Stimulated activated CD4-positive, alpha-beta T cell treated with anti-CD3 and anti-CD28 coated beads, Interleukin-12 subunit alpha, Interleukin-12 subunit beta, amount 100 ng/mL, for 4 hours (primary cell): ENCODE results near the gene UEVLD.

ENCODE experiments used
- DNase-seq: peaks from one replicate; pipeline ENCODE4 v3.0.0-alpha.2; 2020

Gene UEVLD

DNA sequence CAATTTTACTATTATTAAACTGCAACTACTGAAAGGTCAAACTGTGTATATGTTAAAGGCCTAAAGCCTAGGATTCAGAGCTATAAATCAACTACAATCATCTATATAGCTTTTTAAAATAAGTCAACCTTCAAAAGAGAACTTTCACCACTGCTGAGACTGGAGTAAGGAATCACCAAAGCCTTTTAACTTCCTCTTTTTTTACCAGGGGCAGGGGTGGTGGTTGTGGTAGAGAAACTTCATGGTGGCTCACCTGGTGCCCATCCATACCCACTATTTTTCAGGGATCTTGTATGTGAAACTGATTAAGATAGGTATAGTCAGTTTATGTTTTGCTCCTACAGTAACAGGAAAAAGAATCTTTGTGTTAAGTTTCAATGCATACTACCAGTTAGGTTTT, 93.3 kb downstream of the UEVLD start:
- DNase-seq = no peak

DNA sequence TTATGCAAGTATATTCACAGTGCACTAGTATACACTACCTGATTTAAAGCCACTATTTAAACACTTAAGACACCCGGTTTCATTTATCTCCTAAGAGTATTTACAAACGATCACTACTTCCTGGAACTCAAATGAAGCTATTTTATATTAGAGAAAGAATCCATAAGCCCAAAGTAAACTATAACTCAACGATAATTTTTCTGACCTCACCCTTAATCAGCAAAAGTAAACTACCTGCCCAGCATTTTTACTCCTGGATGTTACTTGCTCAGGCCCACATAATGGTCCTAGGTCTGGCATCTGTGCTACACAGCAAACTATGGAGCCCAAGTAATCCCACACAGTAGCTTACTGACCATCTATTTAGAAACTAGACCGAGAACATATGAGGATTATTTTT, 95.2 kb downstream of the UEVLD start:
- DNase-seq = no peak

DNA sequence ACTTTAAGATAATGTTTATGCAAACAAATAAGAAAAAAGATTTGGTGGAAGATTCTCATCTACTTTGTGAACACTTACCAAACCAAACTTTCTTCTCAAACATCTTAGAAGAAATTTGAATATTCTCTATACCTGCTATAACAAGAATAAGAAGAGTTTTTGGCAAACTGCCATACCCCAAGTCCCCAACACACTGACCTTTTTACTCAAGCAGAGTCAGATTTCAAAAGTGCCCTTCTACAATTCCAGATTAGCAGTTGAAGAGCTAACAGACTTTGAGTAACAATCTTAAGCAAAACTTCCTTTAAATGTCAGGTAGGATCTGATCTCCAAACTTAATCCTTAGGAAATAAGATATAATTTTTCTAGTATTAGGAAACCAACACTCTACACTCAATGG, 95.6 kb downstream of the UEVLD start:
- DNase-seq = no peak

DNA sequence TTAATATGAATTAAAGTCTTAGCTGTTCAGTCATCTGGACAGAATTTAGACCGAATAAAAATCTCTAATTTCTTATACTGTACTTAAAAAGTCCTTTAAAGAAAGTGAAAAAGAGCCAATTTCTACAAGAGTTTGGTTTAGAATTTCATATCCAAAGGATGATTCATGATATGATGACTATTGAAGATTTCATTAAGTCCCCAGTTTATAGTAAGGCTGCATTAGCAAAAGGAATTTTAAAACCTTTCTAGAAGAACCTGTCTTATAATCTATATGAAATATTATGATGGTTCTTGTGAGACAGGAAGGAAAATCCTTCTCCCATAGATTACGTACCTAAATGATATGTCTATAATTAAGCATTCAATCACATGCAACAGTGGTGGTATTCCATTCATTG, 96.6 kb downstream of the UEVLD start:
- DNase-seq = no peak

DNA sequence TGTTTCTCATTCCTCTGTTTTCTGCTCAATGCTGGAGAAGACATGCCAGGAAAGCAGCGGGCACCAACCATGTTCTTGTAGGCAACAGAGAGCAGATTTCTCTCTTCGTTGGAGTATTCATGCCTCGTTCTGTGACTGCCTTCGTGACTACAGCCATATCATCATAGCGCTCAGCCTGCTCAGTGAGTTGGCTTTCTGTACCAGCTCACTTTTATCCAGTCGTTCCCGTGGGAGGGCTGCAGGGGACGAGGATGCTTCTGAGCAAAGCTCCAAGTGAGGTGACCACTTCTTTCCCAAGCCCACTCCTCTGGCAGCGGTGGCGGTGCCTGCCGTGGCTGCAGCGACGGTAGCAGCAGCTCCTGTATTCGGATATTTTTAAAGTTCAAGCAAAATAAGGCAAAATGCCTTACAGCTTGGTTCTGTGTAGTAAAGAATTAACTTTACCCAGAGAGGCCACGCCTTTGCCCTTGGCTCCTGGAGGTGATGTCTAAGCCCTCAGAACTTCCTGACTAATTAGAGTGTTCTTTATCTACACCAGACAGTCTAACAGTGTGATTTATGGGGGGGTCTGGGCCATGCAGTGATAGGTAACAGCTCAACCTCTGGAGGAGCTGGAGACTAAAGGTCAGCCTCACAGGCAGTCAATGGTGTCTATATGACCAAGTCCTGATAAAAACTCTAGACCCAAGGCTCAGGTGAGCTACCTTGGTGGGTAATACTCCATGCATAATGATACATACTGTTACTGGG, 97.6 kb downstream of the UEVLD start:
- DNase-seq = no peak

DNA sequence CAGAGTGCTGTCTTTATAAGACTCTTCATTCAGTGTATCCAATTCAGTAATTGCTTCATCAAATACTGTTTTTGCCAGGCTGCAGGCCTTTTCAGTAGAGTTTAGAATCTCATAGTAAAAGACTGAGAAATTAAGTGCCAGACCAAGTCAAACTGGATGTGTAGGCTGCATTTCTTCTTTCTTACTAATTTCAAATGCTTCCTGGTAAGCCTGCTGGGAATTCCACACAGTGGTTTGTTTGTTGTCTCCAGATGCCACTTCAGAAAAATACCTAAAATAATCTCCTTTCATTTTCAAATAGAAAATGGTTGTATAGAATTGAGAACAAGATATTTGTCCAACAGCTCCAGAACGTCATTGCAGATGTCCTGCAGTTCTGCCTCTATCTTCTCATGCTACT, 98.2 kb downstream of the UEVLD start:
- no peak for DNase-seq

DNA sequence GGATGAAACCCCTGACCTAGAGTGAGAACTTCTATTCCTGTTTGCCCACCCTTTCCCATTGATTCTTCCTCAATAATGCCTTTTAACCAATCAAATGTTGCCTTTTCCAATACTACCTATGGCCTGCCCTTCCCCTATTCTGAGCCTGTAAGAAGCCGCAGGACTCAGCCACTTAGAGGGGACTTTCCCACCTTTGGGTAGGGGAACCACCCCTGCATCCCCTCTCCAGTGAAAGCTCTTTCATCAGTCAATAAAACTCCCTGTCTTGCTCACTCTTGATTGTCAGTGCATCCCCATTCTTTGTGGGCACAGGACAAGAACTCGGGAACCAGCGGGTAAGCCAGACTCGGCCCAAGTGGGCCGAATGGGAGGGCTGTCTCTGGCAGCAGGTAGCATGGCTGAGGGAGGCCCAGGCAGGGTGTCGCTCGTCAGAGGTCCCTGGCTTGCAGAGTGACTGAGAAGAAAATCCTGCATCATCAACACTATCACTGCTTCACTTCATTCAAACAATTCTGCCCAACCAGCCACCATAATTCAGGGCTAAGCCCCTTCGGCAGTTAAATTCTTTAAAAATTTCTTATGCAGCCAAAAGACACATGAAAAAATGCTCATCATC, 102.5 kb downstream of the UEVLD start:
- DNase-seq = no peak
